ENCODE measurements around the gene GREM1. TPM values are rescaled to one million over a fixed set of nuclear protein-coding genes. Genes with fewer than 3 reads are reported as not detected.

The GREM1 gene
- total and polyA plus RNA-seq, 2 donors = 0.14 to 0.34 TPM

GRCh38 chr15:32737304-32737703, 19.5 kb downstream of the GREM1 start:
- Histone ChIP-seq H3K4me1 (ENCODE audit: control insufficient read depth in 2 of 2, insufficient read depth in 2 of 2, low read length in 2 of 2) (no peaks in the 10 kb centered on the region), H3K36me3 (ENCODE audit: control insufficient read depth in 2 of 2, insufficient read depth in 2 of 2, low read length in 1 of 2) (no peaks in the 10 kb centered on the region), H3K27ac (ENCODE audit: low read depth in 1 of 2, low read length in 1 of 2) (no peak overlapping the region), H3K27me3 (ENCODE audit: control insufficient read depth in 2 of 2, insufficient read depth in 1 of 2, low read length in 1 of 2) (no peaks in the 10 kb centered on the region), H3K9me3 (ENCODE audit: control insufficient read depth in 2 of 2, insufficient read depth in 1 of 2, low read length in 1 of 2) (no peaks in the 10 kb centered on the region), H3K4me3 (ENCODE audit: low read length in 2 of 2) (no peak overlapping the region)
- no peak for DNase-seq (ENCODE audit: low read depth in 6 of 9, low spot score in 9 of 9)
- WGBS = 96% methylated on average over 4 of the region's 4 CpGs

GRCh38 chr15:32738666-32739065, 20.9 kb downstream of the GREM1 start:
- no peak overlapping the region for H3K27ac ChIP-seq (ENCODE audit: low read depth in 1 of 2, low read length in 1 of 2)
- no peaks in the 10 kb centered on the region for H3K27me3 ChIP-seq (ENCODE audit: control insufficient read depth in 2 of 2, insufficient read depth in 1 of 2, low read length in 1 of 2)
- DNase-seq (ENCODE audit: low read depth in 6 of 9, low spot score in 9 of 9) = no peak
- WGBS = 100% methylated on average over 1 of the region's 1 CpG
- no peaks in the 10 kb centered on the region for H3K9me3 ChIP-seq (ENCODE audit: control insufficient read depth in 2 of 2, insufficient read depth in 1 of 2, low read length in 1 of 2)
- H3K4me3 ChIP-seq (ENCODE audit: low read length in 2 of 2) = no peak overlapping the region
- H3K4me1 ChIP-seq (ENCODE audit: control insufficient read depth in 2 of 2, insufficient read depth in 2 of 2, low read length in 2 of 2) = no peaks in the 10 kb centered on the region
- H3K36me3 ChIP-seq (ENCODE audit: control insufficient read depth in 2 of 2, insufficient read depth in 2 of 2, low read length in 1 of 2) = no peaks in the 10 kb centered on the region

- Histone ChIP-seq H3K4me3 (ENCODE audit: low read length in 2 of 2) (no peak overlapping the region), H3K27me3 (ENCODE audit: control insufficient read depth in 2 of 2, insufficient read depth in 1 of 2, low read length in 1 of 2) (no peaks in the 10 kb centered on the region), H3K4me1 (ENCODE audit: control insufficient read depth in 2 of 2, insufficient read depth in 2 of 2, low read length in 2 of 2) (no peaks in the 10 kb centered on the region), H3K36me3 (ENCODE audit: control insufficient read depth in 2 of 2, insufficient read depth in 2 of 2, low read length in 1 of 2) (no peaks in the 10 kb centered on the region), H3K9me3 (ENCODE audit: control insufficient read depth in 2 of 2, insufficient read depth in 1 of 2, low read length in 1 of 2) (no peaks in the 10 kb centered on the region), H3K27ac (ENCODE audit: low read depth in 1 of 2, low read length in 1 of 2) (no peak overlapping the region)
- 87% methylated on average over 1 of the region's 1 CpG for WGBS
- DNase-seq (ENCODE audit: low read depth in 6 of 9, low spot score in 9 of 9) = no peak
These were observed 21.8 kb downstream of the GREM1 start for GRCh38 chr15:32739522-32740063.

- H3K27ac ChIP-seq (ENCODE audit: low read depth in 1 of 2, low read length in 1 of 2) = no peak overlapping the region
- H3K4me3 ChIP-seq (ENCODE audit: low read length in 2 of 2) = no peak overlapping the region
- no peaks in the 10 kb centered on the region for H3K4me1 ChIP-seq (ENCODE audit: control insufficient read depth in 2 of 2, insufficient read depth in 2 of 2, low read length in 2 of 2)
- H3K27me3 ChIP-seq (ENCODE audit: control insufficient read depth in 2 of 2, insufficient read depth in 1 of 2, low read length in 1 of 2) = no peaks in the 10 kb centered on the region
- no peaks in the 10 kb centered on the region for H3K36me3 ChIP-seq (ENCODE audit: control insufficient read depth in 2 of 2, insufficient read depth in 2 of 2, low read length in 1 of 2)
- no peak for DNase-seq (ENCODE audit: low read depth in 6 of 9, low spot score in 9 of 9)
- no peaks in the 10 kb centered on the region for H3K9me3 ChIP-seq (ENCODE audit: control insufficient read depth in 2 of 2, insufficient read depth in 1 of 2, low read length in 1 of 2)
- 66% methylated on average over 5 of the region's 5 CpGs for WGBS
These were observed 25.8 kb downstream of the GREM1 start for GRCh38 chr15:32743411-32744140.

GRCh38 chr15:32746116-32746857, 28.5 kb downstream of the GREM1 start:
- H3K27ac ChIP-seq (ENCODE audit: low read depth in 1 of 2, low read length in 1 of 2) = no peak overlapping the region
- H3K36me3 ChIP-seq (ENCODE audit: control insufficient read depth in 2 of 2, insufficient read depth in 2 of 2, low read length in 1 of 2) = no peaks in the 10 kb centered on the region
- no peak overlapping the region for H3K4me3 ChIP-seq (ENCODE audit: low read length in 2 of 2)
- no peaks in the 10 kb centered on the region for H3K4me1 ChIP-seq (ENCODE audit: control insufficient read depth in 2 of 2, insufficient read depth in 2 of 2, low read length in 2 of 2)
- 87% methylated on average over 4 of the region's 4 CpGs for WGBS
- H3K27me3 ChIP-seq (ENCODE audit: control insufficient read depth in 2 of 2, insufficient read depth in 1 of 2, low read length in 1 of 2) = no peaks in the 10 kb centered on the region
- H3K9me3 ChIP-seq (ENCODE audit: control insufficient read depth in 2 of 2, insufficient read depth in 1 of 2, low read length in 1 of 2) = no peaks in the 10 kb centered on the region
- DNase-seq (ENCODE audit: low read depth in 6 of 9, low spot score in 9 of 9) = no peak

- no peak for DNase-seq (ENCODE audit: low read depth in 6 of 9, low spot score in 9 of 9)
- Histone ChIP-seq H3K9me3 (ENCODE audit: control insufficient read depth in 2 of 2, insufficient read depth in 1 of 2, low read length in 1 of 2) (no peaks in the 10 kb centered on the region), H3K4me1 (ENCODE audit: control insufficient read depth in 2 of 2, insufficient read depth in 2 of 2, low read length in 2 of 2) (no peaks in the 10 kb centered on the region), H3K27ac (ENCODE audit: low read depth in 1 of 2, low read length in 1 of 2) (no peak overlapping the region), H3K27me3 (ENCODE audit: control insufficient read depth in 2 of 2, insufficient read depth in 1 of 2, low read length in 1 of 2) (no peaks in the 10 kb centered on the region), H3K36me3 (ENCODE audit: control insufficient read depth in 2 of 2, insufficient read depth in 2 of 2, low read length in 1 of 2) (no peaks in the 10 kb centered on the region), H3K4me3 (ENCODE audit: low read length in 2 of 2) (no peak overlapping the region)
- 95% methylated on average over 4 of the region's 4 CpGs for WGBS
These were observed 30.1 kb downstream of the GREM1 start for GRCh38 chr15:32747921-32748342.

- H3K9me3 ChIP-seq (ENCODE audit: control insufficient read depth in 2 of 2, insufficient read depth in 1 of 2, low read length in 1 of 2) = no peaks in the 10 kb centered on the region
- no peaks in the 10 kb centered on the region for H3K4me1 ChIP-seq (ENCODE audit: control insufficient read depth in 2 of 2, insufficient read depth in 2 of 2, low read length in 2 of 2)
- H3K27me3 ChIP-seq (ENCODE audit: control insufficient read depth in 2 of 2, insufficient read depth in 1 of 2, low read length in 1 of 2) = no peaks in the 10 kb centered on the region
- H3K36me3 ChIP-seq (ENCODE audit: control insufficient read depth in 2 of 2, insufficient read depth in 2 of 2, low read length in 1 of 2) = no peaks in the 10 kb centered on the region
- no peak overlapping the region for H3K4me3 ChIP-seq (ENCODE audit: low read length in 2 of 2)
- DNase-seq (ENCODE audit: low read depth in 6 of 9, low spot score in 9 of 9) = no peak
- 82% methylated on average over 3 of the region's 3 CpGs for WGBS
- no peak overlapping the region for H3K27ac ChIP-seq (ENCODE audit: low read depth in 1 of 2, low read length in 1 of 2)
These were observed 33.2 kb downstream of the GREM1 start for GRCh38 chr15:32750979-32751378.

- no peaks in the 10 kb centered on the region for H3K9me3 ChIP-seq (ENCODE audit: control insufficient read depth in 2 of 2, insufficient read depth in 1 of 2, low read length in 1 of 2)
- H3K4me1 ChIP-seq (ENCODE audit: control insufficient read depth in 2 of 2, insufficient read depth in 2 of 2, low read length in 2 of 2) = no peaks in the 10 kb centered on the region
- 92% methylated on average over 2 of the region's 2 CpGs for WGBS
- H3K4me3 ChIP-seq (ENCODE audit: low read length in 2 of 2) = no peak overlapping the region
- DNase-seq (ENCODE audit: low read depth in 6 of 9, low spot score in 9 of 9) = no peak
- H3K27me3 ChIP-seq (ENCODE audit: control insufficient read depth in 2 of 2, insufficient read depth in 1 of 2, low read length in 1 of 2) = no peaks in the 10 kb centered on the region
- H3K27ac ChIP-seq (ENCODE audit: low read depth in 1 of 2, low read length in 1 of 2) = no peak overlapping the region
- no peaks in the 10 kb centered on the region for H3K36me3 ChIP-seq (ENCODE audit: control insufficient read depth in 2 of 2, insufficient read depth in 2 of 2, low read length in 1 of 2)
These were observed 39.6 kb downstream of the GREM1 start for GRCh38 chr15:32757426-32757825.

- Histone ChIP-seq H3K27ac (ENCODE audit: low read depth in 1 of 2, low read length in 1 of 2) (no peak overlapping the region), H3K4me1 (ENCODE audit: control insufficient read depth in 2 of 2, insufficient read depth in 2 of 2, low read length in 2 of 2) (no peaks in the 10 kb centered on the region), H3K9me3 (ENCODE audit: control insufficient read depth in 2 of 2, insufficient read depth in 1 of 2, low read length in 1 of 2) (no peaks in the 10 kb centered on the region), H3K36me3 (ENCODE audit: control insufficient read depth in 2 of 2, insufficient read depth in 2 of 2, low read length in 1 of 2) (no peaks in the 10 kb centered on the region), H3K27me3 (ENCODE audit: control insufficient read depth in 2 of 2, insufficient read depth in 1 of 2, low read length in 1 of 2) (no peaks in the 10 kb centered on the region), H3K4me3 (ENCODE audit: low read length in 2 of 2) (no peak overlapping the region)
- WGBS = 92% methylated on average over 1 of the region's 1 CpG
- no peak for DNase-seq (ENCODE audit: low read depth in 6 of 9, low spot score in 9 of 9)
These were observed 45.5 kb downstream of the GREM1 start for GRCh38 chr15:32763295-32763694.

All from thymus (tissue), 11 donors.